Endothelial cell of umbilical vein (primary cell): Measurements from ENCODE around the gene RAB27B. TPM values are rescaled to one million over a fixed set of nuclear protein-coding genes. Genes with fewer than 3 reads are reported as not detected.
A peak's percentile ranks its signal among the peaks of the same experiment; 100 is the strongest.

Experiments used
- BruUV-seq: library from RNA; stranded (reverse); fragments of 400-500 nt; replicated peaks from 2 replicates; lab custom pipeline; 2021; lab: Mats Ljungman, UMichigan
- CTCF ChIA-PET: fragments of 300-600, 350-600 bp; sonication (Branson Sonifier 250); formaldehyde crosslinking; loops from one replicate; lab custom pipeline; 2021; ENCODE audit warnings: antibody characterized with exemption, inconsistent platforms; lab: Charles Lee
- POLR2A ChIA-PET: fragments of 300-600, 350-600 bp; sonication (Branson Sonifier 250); formaldehyde crosslinking; loops from one replicate; lab custom pipeline; 2021; ENCODE audit warnings: antibody characterized with exemption, inconsistent platforms; lab: Charles Lee
- DNase-seq: peaks from one replicate; pipeline ENCODE4 v3.0.0-alpha.2; 2011; ENCODE audit warnings: low read depth, low spot score
- FAIRE-seq: peaks from 2 replicates; lab custom pipeline; 2011; peaks lifted over from hg19 to GRCh38; lab: Jason Lieb, UNC
- H2AFZ ChIP-seq: 2 replicates; pipeline ENCODE4 v1.6.0; 2012; ENCODE audit warnings: low read depth, low read length, control low read depth, inconsistent platforms
- H3K27ac ChIP-seq: 2 replicates; pipeline ENCODE4 v1.5.1; 2011; ENCODE audit warnings: low read depth, mild to moderate bottlenecking, control low read depth, low read length, moderate library complexity; ENCODE audit not compliant: insufficient read depth
- H3K27me3 ChIP-seq, 2 experiments: 2 replicates each; pipeline versions ENCODE4 v1.6.0 to v1.6.1; 2011; ENCODE audit warnings: low read length in 2 of 2, mixed read lengths in 1 of 2; ENCODE audit not compliant: control insufficient read depth in 2 of 2, insufficient read depth in 2 of 2
- H3K36me3 ChIP-seq, 2 experiments: 2 replicates in 1 of 2; 3 replicates in 1 of 2; pipeline ENCODE4 v1.5.1; 2011; ENCODE audit warnings: low read length in 2 of 2, mild to moderate bottlenecking in 1 of 2, moderate library complexity in 1 of 2; ENCODE audit not compliant: control insufficient read depth in 2 of 2, insufficient read depth in 2 of 2; ENCODE audit errors: extremely low read depth in 1 of 2
- H3K4me1 ChIP-seq: 3 replicates; pipeline ENCODE4 v1.5.1; 2011; ENCODE audit warnings: mild to moderate bottlenecking, low read length; ENCODE audit not compliant: control insufficient read depth, insufficient read depth; ENCODE audit errors: extremely low read depth
- H3K4me2 ChIP-seq: 2 replicates; pipeline ENCODE4 v1.6.1; 2011; ENCODE audit warnings: low read length, control low read depth, mixed read lengths; ENCODE audit not compliant: insufficient read depth
- H3K4me3 ChIP-seq, 3 experiments: fragments of 200-600 bp in 1 of 3; sonication (generic), shearing (Covaris generic) in 1 of 3; replicated peaks in 1 of 3; 2 replicates each; pipeline ENCODE4 v1.5.1; 2011 to 2016; ENCODE audit warnings: control low read depth in 3 of 3, low read length in 3 of 3, mild to moderate bottlenecking in 2 of 3, inconsistent platforms in 1 of 3, low read depth in 1 of 3, moderate library complexity in 1 of 3; ENCODE audit not compliant: insufficient read depth in 1 of 3
- H3K79me2 ChIP-seq: 2 replicates; pipeline ENCODE4 v1.6.0; 2012; ENCODE audit warnings: low read length, inconsistent platforms; ENCODE audit not compliant: control insufficient read depth, insufficient read depth
- H3K9ac ChIP-seq: replicated peaks from 2 replicates; pipeline ENCODE3; 2011; ENCODE audit warnings: low read length, control low read depth; ENCODE audit not compliant: insufficient read depth; ENCODE audit errors: extremely low read depth
- H3K9me1 ChIP-seq: replicated peaks from 3 replicates; pipeline ENCODE4 v1.6.0; 2011; ENCODE audit warnings: mild to moderate bottlenecking, low read length; ENCODE audit not compliant: control insufficient read depth, insufficient read depth; ENCODE audit errors: extremely low read depth
- H3K9me3 ChIP-seq: replicated peaks from 2 replicates; pipeline ENCODE4 v1.5.1; 2012; ENCODE audit warnings: low read length, inconsistent platforms; ENCODE audit not compliant: control insufficient read depth, insufficient read depth
- H4K20me1 ChIP-seq: replicated peaks from 2 replicates; pipeline ENCODE3; 2011; ENCODE audit warnings: mild to moderate bottlenecking, low read length; ENCODE audit not compliant: control insufficient read depth, insufficient read depth; ENCODE audit errors: extremely low read depth
- CTCF ChIP-seq, 2 donors: IDR thresholded peaks; 1 replicate in 1 of 2; 2 replicates in 1 of 2; pipeline ENCODE4 v1.5.1; 2011; ENCODE audit warnings: low read length in 2 of 2, mild to moderate bottlenecking in 2 of 2, moderate library complexity in 2 of 2, control low read depth in 1 of 2, inconsistent platforms in 1 of 2, low read depth in 1 of 2; ENCODE audit not compliant: insufficient read depth in 1 of 2; ENCODE audit errors: extremely low read depth in 1 of 2
- EZH2 ChIP-seq: IDR thresholded peaks from 2 replicates; pipeline ENCODE4 v1.6.1; 2012; ENCODE audit warnings: borderline replicate concordance, low read depth, mild to moderate bottlenecking, moderate library complexity, low read length, inconsistent platforms; ENCODE audit not compliant: severe bottlenecking
- FOS ChIP-seq: IDR thresholded peaks from 2 replicates; pipeline ENCODE4 v1.6.1; 2011; ENCODE audit warnings: mild to moderate bottlenecking, low read length, moderate library complexity, borderline replicate concordance; ENCODE audit not compliant: insufficient read depth
- GATA2 ChIP-seq: IDR thresholded peaks from 2 replicates; pipeline ENCODE4 v1.7.0; 2011; ENCODE audit warnings: low read depth, mild to moderate bottlenecking, moderate library complexity, mixed read lengths, low read length; ENCODE audit not compliant: insufficient read length, insufficient read depth
- JUN ChIP-seq: IDR thresholded peaks from 2 replicates; pipeline ENCODE4 v1.6.1; 2011; ENCODE audit warnings: borderline replicate concordance, low read depth; ENCODE audit not compliant: insufficient read length, insufficient read depth
- MAX ChIP-seq: IDR thresholded peaks from 2 replicates; pipeline ENCODE4 v1.6.1; 2011; ENCODE audit not compliant: insufficient read depth, insufficient read length
- MYC ChIP-seq: IDR thresholded peaks from one replicate; pipeline ENCODE4 v1.6.1; 2011; ENCODE audit warnings: mild to moderate bottlenecking, low read depth, low read length
- POLR2A ChIP-seq: IDR thresholded peaks from 2 replicates; pipeline ENCODE4 v1.6.1; 2012; ENCODE audit warnings: low read depth, mild to moderate bottlenecking, control low read depth, low read length
- POLR2AphosphoS5 ChIP-seq: IDR thresholded peaks from 2 replicates; pipeline ENCODE4 v1.6.1; 2012; ENCODE audit warnings: low read depth, mild to moderate bottlenecking, control low read depth, low read length, moderate library complexity; ENCODE audit not compliant: insufficient read depth
- dilution Hi-C: fragments of 300-500 bp; cut with MboI; formaldehyde crosslinking; loops from one replicate; pipeline ENCODE4 v1.15.0; 2019; ENCODE audit warnings: low sequenced_read_pairs; ENCODE audit not compliant: extremely low pct_ligation_motif_present
- intact Hi-C: fragments of 100-400 bp; cut with micrococcal nuclease; formaldehyde crosslinking; loops from one replicate; pipeline ENCODE4 v1.10.0; 2022
- polyA plus RNA-seq, 4 experiments: library from polyadenylated mRNA; depleted of rRNA in 3 of 4; stranded (reverse) in 3 of 4; unstranded in 1 of 4; fragments of >200 nt; gene quantifications; 2 replicates each; pipeline versions ENCODE4 v1.2.1 to v1.2.3, GENCODE V29; 2011 to 2012; ENCODE audit warnings: missing spikeins in 1 of 4
- total RNA-seq: library from RNA; stranded (reverse); gene quantifications from 2 replicates; pipeline ENCODE4 v1.2.3, GENCODE V29; 2021

Gene RAB27B
- total and polyA plus RNA-seq, 2 donors (not counting 3 experiments of a cell fraction or from before 2014, with no cell fraction given): not detected

- DNase-seq: peak; percentile 90
- Histone ChIP-seq H3K4me1 (peaks cover 11% of the 10 kb centered on the region), H3K36me3 (no peaks in the 10 kb centered on the region), H3K4me2 (peak overlapping the region; percentile 18), H3K9me1 (no peaks in the 10 kb centered on the region), H3K4me3 (no peak overlapping the region), H3K27ac (peak overlapping the region; percentile 55), H4K20me1 (no peaks in the 10 kb centered on the region), H2AFZ (no peak overlapping the region), H3K9ac (no peak overlapping the region), H3K79me2 (no peaks in the 10 kb centered on the region), H3K9me3 (no peaks in the 10 kb centered on the region), H3K27me3 (no peaks in the 10 kb centered on the region)
- ChIA-PET CTCF (no interaction called here), POLR2A (no interaction called here)
- intact Hi-C loops (loop anchor here (1.0 kb wide), 1 partner anchor 29 kb away; no protein-coding TSS in a partner anchor), dilution Hi-C loops (no loop called here)
- BruUV-seq: no TSS peak
- FAIRE-seq: peak; percentile 85
- TF ChIP-seq FOS (peak; percentile 86), MAX (no peak), POLR2AphosphoS5 (peak; percentile 60), GATA2 (peak; percentile 98), CTCF (IDR thresholded peaks at IDR 0.05; ENCODE audit: extremely low read depth in 1 of 2, insufficient read depth in 1 of 2, low read depth in 1 of 2, low read length in 2 of 2) (no peak), EZH2 (no peak), MYC (no peak), JUN (no peak), POLR2A (peak; percentile 25)
These were observed 22.5 kb upstream of the RAB27B start for GRCh38 chr18:54805571-54806334.
